ENCODE data around the gene NDRG3.

The NDRG3 gene

DNA sequence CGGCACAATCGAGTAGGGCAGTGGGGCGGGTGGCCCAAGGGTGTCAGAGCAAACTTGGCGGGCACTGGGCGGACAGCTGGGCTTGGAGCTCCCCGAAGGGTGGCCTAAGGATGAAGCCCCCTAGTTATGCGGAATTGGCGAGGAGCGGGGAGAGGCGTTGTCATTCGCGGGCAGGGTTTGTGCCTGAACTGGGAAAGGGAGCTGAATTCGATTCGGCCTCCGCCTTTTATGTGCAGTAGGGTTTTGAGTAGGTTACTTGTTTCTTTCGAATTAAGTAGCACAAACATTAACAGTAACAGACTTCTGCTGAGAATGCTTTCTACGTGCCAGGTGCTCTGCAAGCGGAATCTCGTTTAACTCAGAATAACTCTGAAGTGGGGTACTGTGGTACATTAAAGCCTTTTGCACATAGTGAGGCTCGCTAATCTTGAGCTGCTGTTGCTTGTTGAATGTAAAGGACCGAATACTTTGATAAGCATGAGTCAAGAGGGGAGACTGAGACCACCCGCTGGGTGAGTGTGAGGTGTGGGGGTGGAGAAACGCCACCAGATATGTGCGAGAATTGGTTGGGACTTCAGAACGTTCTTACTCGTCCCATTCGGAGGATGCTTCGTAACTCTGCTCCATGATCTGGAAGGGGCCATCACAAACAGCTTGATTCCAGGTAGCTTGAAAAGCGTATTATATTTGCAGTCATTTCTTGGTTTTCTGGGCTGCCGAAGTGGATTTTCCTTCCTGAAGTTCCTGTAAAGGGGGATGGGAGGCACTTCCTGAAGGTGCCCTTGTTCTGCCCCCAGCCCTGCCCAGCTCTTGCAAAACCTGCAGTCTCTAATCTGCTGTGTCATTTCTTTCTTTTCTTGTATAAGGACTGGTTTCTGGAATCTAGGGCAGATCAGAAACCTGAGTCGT lies 139.5 kb downstream of the NDRG3 start:
- DNase-seq (ENCODE audit: low spot score) = no peak

DNA sequence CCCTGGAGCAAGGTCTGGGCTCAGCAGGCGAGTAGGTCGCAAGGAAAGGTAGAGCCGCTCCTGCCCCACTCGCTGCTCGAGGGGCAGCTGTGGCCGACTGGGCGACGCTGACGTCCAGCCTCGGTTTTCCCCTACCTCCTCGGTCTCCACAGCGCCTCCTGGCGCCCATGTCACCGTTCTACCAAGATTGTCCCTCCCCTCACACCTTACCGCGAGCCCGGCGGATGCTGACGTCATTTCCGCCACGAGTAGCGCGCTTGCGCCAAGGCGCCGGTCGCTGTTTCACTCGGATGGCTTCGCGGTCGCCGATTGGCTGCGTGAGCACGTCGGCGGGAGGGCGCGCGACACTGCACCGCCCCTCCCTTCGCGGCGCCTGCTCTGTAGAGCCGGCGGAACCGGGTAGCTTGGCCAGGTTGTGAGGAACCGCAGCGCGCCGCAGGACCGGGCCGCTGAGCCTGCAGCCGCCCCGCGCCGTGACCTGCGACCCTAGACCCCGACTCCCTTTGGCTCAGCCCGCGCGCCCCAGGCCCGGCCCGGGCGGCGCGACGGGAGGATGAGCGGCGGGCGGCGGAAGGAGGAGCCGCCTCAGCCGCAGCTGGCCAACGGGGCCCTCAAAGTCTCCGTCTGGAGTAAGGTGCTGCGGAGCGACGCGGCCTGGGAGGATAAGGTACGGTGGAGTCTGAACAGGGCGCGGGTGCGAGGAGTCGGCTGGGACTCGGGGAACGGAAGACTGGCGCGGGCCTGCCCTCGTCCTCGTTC lies 140.3 kb downstream of the NDRG3 start, which contains the start of gene RAB5IF:
TSS of gene RAB5IF (plus strand) at position 381 of the 759 bp plus-strand sequence. CDS start at position 554, 173 bp downstream.
- peak; percentile 99 for DNase-seq (ENCODE audit: low spot score)

DNA sequence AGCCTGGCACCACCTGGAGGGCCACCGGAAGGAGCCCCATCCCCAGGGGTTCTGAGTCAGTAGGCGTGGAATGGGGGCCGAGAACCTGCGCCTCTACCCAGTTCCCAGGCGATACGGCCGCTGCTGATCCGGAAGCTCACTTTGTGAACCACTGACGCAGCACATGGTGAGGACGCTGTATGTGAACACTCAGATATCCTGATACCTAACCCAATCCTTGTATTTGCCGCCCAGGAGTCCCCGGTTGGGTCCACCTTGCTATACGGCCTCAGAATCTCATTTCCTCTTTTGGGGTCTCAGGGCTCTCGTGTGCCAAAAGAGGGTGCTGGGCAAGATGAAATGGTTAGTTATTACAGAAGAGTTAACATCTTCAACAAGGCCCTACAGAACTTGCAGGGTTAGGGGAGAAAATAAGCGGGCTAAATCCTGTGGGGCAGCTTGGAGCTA lies 140.9 kb downstream of the NDRG3 start:
- no peak for DNase-seq (ENCODE audit: low spot score)
